ENCODE measurements around the gene IL18RAP. TPM values are rescaled to one million over a fixed set of nuclear protein-coding genes. Genes with fewer than 3 reads are reported as not detected.

IL18RAP gene
- polyA plus RNA-seq, 1 donor from 2014 or later, result not detected

GRCh38 chr2:102428573-102428972 is 5.6 kb downstream of the IL18RAP start:
- H3K36me3 ChIP-seq (ENCODE audit: insufficient read depth, low read length), result no peaks in the 10 kb centered on the region
- no peak overlapping the region for H3K27ac ChIP-seq (ENCODE audit: low read length)
- no peaks in the 10 kb centered on the region for H3K9me3 ChIP-seq (ENCODE audit: low read length)
- no peak overlapping the region for H3K4me3 ChIP-seq (ENCODE audit: low read length)
- H2AFZ ChIP-seq (ENCODE audit: low read depth, low read length), result no peak overlapping the region
- no peak for TF ChIP-seq POLR2AphosphoS5 (IDR thresholded peaks at IDR 0.05)
- TF ChIP-seq TAF1 (IDR thresholded peaks at IDR 0.05; ENCODE audit: low read depth), result no peak
- TF ChIP-seq MXI1 (conservative IDR thresholded peaks at IDR 0.05; ENCODE audit: poor library complexity, severe bottlenecking), result no peak
- TF ChIP-seq CTCF (IDR thresholded peaks at IDR 0.05; ENCODE audit: poor library complexity, severe bottlenecking), result no peak
- TF ChIP-seq RAD21 (conservative IDR thresholded peaks at IDR 0.05), result no peak
- TF ChIP-seq SMC3 (conservative IDR thresholded peaks at IDR 0.05; ENCODE audit: poor library complexity), result no peak
- no peak for TF ChIP-seq REST (IDR thresholded peaks at IDR 0.05; ENCODE audit: borderline replicate concordance)
- TF ChIP-seq EZH2 (IDR thresholded peaks at IDR 0.05; ENCODE audit: borderline replicate concordance, insufficient read depth, low read length, poor library complexity, severe bottlenecking), result no peak
- no peak for TF ChIP-seq EP300 (conservative IDR thresholded peaks at IDR 0.05; ENCODE audit: poor library complexity, severe bottlenecking)
- H3K9ac ChIP-seq (ENCODE audit: low read length), result no peak overlapping the region
- no peaks in the 10 kb centered on the region for H3K79me2 ChIP-seq (replicated peaks; ENCODE audit: insufficient read depth, low read length)
- no peaks in the 10 kb centered on the region for H3F3A ChIP-seq (ENCODE audit: insufficient read depth, low read length, poor library complexity, severe bottlenecking)
- H4K20me1 ChIP-seq (ENCODE audit: insufficient read depth), result no peaks in the 10 kb centered on the region
- no peaks in the 10 kb centered on the region for H3K27me3 ChIP-seq (ENCODE audit: insufficient read depth, low read depth, low read length)
- H3K4me2 ChIP-seq (ENCODE audit: low read length), result no peak overlapping the region
- no peaks in the 10 kb centered on the region for H3K9me2 ChIP-seq (ENCODE audit: insufficient read depth, low read length)

- no peaks in the 10 kb centered on the region for H3K9me2 ChIP-seq (ENCODE audit: insufficient read depth, low read length)
- H3K27ac ChIP-seq (ENCODE audit: low read length), result no peak overlapping the region
- no peak for TF ChIP-seq TAF1 (IDR thresholded peaks at IDR 0.05; ENCODE audit: low read depth)
- no peak for TF ChIP-seq REST (IDR thresholded peaks at IDR 0.05; ENCODE audit: borderline replicate concordance)
- no peaks in the 10 kb centered on the region for H3K79me2 ChIP-seq (replicated peaks; ENCODE audit: insufficient read depth, low read length)
- H3F3A ChIP-seq (ENCODE audit: insufficient read depth, low read length, poor library complexity, severe bottlenecking), result no peaks in the 10 kb centered on the region
- no peak overlapping the region for H3K4me3 ChIP-seq (ENCODE audit: low read length)
- H3K36me3 ChIP-seq (ENCODE audit: insufficient read depth, low read length), result no peaks in the 10 kb centered on the region
- H3K27me3 ChIP-seq (ENCODE audit: insufficient read depth, low read depth, low read length), result no peaks in the 10 kb centered on the region
- no peak overlapping the region for H3K9ac ChIP-seq (ENCODE audit: low read length)
- H3K4me2 ChIP-seq (ENCODE audit: low read length), result no peak overlapping the region
- no peaks in the 10 kb centered on the region for H4K20me1 ChIP-seq (ENCODE audit: insufficient read depth)
- no peaks in the 10 kb centered on the region for H3K9me3 ChIP-seq (ENCODE audit: low read length)
- H2AFZ ChIP-seq (ENCODE audit: low read depth, low read length), result no peak overlapping the region
Measured at GRCh38 chr2:102432386-102432785, 9.4 kb downstream of the IL18RAP start.

Measured in neural cell (in vitro differentiated cells).